Activated CD4-positive, alpha-beta T cell treated with anti-CD3 and anti-CD28 coated beads, Interleukin-2, amount 50 U/mL, for 16 hours (primary cell): Measurements from ENCODE around the gene SGK1.
"Not testable (repeated sequence)": the region's sequence is repeated elsewhere in the genome, so short reads cannot be mapped to it uniquely, and the experiment has no call there.

Experiments used
- DNase-seq: peaks from one replicate; pipeline ENCODE4 v3.0.0-alpha.2; 2020

SGK1 gene

DNA sequence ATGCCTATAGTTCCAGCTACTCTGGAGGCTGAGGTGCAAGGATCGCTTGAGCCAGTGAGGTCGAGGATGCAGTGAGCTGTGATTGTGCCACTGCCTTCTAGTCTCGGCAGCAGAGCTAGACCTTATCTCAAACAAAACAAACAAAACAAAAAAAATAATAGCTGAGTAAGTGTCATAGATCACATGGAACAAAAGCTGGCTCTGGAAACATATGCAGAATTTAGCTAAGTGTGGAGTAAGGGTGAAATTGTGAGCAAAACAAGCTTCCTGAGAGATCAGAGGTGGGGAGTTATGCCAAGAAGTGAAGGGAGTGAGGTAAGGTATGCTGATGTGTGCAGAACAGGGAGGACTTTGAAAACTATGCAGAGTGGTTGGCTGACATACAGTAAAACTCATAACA lies 18.7 kb downstream of the SGK1 start:
- no peak for DNase-seq

DNA sequence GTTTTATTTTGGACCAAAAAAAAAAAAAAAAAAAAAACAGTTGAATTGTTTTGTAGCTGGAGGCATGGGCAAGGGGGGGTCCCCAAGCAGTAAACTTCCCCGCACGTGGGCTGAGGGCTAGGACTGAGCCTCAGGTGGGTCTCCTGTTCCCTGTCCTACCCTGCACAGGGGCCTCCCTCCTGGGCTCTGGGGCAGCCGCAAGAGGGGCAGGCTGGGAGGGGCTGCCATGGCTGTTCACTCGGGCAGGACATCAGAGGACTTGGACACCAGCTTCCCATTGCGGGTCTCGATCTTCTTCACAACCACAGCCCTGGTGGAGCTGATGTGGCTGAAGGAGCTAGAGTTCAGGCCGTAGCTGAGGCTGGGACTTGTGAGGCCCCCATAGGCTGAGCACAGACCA lies 21.1 kb downstream of the SGK1 start:
- no peak for DNase-seq

DNA sequence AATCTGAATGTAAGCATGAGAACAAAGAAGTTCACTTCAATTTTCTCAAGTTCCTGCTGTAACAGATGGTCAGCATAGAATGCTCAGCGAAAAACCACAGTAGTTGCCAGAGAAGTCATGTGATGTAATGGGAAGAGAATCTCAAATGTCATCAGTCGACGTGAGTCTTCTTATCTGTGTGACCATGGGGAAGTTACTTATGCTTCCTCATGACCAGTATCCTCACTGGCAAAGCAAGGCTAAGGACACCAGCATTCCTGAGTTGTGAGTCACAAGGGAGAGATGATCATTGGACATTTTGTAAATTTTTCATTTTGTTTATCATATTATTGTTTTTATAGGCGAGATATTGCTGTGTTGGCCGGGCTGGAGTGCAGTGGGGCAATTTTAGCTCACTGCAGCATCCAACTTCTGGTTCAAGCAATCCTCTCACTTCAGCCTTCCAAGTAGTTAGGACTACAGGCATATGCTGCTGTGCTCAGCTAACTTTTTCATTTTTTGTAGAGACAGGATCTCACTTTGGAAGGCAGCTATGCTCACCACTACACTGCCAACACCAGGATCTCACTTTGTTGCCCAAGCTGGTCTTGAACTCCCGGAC lies 21.9 kb downstream of the SGK1 start:
- DNase-seq: no peak

DNA sequence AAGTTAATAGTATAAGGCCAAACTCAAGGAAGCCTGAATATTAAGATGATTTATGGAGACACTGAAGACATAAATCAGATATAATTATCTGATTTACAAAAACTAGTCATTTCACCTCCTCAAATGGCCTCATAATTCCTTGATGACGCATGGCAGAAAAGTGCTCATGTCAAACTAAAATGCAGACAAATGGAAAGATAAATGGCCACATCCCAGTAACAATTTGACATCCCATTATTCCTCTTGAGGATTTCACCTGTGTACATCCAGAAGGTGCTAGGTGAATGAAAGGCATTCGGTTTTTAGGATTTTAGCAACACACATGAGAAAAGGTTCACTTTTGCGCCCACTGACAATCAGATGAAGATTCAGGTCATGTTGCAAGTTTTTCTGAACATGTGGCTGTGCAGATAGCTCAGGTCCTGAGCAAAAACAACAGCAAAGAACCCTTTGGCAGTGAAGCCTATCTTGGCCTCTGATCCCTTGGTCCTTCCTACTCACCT lies 24.2 kb downstream of the SGK1 start:
- DNase-seq: no peak

DNA sequence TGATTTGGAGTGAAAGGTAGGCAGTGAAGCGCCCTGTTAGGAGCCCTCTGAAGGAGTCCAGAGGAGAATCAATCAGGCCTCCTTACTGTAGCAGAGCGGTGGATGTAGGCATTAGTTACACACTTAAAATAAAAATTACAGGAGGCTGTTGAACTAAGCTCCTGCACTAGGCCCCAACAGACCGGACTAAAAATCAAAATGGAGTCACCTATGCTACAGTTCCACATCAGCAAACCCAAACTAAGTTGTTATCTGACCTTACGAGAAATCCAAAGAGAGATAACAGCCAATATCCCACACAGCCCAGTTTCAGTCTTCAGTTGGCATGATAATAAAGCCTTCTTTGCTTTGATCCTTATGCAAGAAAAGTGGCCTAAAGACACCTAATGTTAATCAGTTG lies 26.8 kb downstream of the SGK1 start:
- no peak for DNase-seq

DNA sequence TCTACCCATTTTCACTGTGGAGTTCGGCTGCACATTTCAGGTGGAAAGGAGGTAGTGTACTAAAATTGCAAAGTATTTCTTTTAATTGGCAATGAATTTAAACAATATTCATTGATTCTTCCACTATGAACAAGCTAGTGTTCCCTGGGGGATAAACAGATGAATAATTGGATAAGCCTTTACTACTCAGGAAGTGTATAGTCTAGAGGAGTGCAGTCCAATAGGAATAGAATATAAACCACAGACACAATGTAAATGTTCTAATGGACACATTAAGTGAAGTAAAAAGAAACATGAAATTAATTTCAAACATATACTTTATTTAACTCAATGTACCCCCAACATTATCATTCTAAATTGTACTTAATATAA lies 28.7 kb downstream of the SGK1 start:
- no peak for DNase-seq

DNA sequence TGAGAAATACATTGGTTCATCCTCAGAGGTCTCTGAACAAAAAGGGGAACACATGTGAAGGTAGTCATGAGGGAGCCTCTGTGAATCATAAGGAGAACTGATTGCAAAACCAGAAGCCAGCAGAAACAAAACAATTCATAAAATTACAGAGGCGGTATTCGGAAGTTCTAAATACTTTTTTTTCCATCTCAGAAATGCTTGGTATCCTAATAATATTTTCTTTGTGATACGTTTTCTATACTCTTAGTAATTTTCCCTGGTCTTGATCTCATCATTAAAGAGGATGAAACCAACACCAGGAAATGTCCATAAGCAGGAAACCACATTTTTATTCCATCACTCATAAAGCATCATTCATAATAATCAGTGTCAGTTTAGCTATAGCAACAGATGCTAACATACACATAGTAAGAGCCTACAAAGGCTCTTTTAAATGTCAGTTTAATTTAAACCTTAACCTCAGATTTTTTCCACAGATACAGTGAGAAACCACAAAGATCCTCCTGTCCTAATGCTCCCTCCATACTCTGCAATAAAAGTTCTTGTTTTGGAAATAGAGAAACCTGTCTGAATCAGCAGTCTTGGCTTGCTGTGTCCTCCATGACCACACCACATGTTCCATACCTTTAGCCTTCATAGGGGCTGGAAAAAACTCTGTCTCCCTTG lies 29.2 kb downstream of the SGK1 start:
- peak; percentile 83 for DNase-seq

DNA sequence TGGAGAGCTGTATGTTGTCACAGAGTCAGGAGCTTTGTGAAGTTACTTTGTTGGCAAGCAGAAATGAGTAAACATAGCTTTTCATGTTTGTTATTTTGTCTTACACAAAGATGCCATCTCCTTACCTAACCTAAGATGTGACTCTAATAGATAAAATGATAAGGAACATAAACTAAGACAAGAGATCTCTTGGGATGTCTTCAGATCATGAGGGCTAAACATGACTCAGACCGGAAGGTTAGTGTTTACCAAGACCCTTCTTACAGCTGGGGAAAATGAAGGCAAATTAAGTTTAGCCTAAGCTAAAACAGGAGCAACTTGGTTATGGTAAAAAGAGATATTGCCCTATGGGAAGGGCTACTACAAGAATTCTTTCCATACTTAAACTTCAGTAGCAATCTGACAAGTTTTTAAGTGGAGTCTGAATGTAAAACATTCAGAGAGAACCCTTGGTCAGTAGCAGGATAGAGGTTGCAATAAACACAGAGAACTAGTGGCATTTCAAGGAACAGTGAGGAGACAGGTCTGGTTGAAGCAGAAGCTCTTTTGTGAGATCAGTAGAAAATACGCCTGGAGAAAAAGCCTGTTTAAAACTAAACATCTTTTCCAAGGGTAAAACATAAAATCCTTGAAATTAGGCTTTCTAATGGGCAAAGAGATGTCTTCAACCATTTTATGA lies 29.9 kb downstream of the SGK1 start:
- DNase-seq: peak; percentile 58

DNA sequence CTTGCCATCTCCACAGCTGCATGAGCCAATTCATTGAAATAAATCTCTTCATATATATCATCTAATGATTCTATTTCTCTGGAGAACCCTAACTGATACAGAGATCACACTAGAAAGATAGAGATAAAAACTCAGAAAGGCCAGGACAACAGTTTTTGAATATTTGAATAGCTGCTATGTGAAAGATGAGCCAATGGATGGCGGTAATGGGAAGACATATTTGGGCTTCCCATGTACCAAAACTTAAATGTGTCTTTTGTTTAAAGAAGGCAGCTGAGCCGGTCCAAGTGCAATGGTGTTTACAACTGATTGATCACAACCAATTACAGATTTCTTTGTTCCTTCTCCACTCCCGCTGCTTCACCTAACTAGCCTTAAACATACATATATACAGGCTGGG lies 35.1 kb downstream of the SGK1 start:
- no peak for DNase-seq

DNA sequence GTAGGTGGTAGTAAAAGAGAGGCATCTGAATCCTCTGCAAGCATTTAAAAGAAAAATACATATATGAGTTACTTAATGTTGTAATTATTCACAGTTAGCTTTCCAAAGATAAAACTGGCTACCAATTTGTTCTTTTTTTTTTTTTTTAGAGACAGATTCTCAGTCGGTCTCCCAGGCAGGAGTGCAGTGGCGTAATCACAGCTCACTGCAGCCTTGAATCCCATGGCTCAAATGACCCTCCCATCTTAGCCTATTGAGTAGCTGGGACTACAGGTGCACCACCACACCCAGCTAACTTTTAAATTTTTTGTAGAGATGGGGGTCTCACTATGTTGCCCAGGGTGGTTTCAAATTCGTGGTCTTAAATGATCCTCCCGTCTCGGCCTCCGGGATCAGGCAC lies 36.5 kb downstream of the SGK1 start:
- no peak for DNase-seq

DNA sequence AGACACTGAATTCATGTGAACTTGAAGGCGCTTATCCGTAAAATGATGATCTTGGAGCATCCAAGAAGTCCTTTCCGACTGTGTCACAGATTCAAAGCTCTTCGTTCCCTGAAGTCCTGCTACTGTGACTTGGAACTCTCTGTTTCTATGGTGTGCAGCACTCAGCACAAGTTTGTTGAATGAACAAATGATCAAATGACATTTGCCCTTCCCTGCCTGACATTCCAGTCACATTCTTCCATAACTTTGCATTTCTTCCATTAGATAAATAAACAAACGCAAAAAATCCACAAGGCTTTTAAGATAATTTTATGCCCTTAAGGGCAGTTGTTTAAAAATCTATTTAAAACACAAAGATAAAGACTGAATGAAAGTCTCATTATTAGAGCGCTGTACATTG lies 39.9 kb downstream of the SGK1 start:
- no peak for DNase-seq

DNA sequence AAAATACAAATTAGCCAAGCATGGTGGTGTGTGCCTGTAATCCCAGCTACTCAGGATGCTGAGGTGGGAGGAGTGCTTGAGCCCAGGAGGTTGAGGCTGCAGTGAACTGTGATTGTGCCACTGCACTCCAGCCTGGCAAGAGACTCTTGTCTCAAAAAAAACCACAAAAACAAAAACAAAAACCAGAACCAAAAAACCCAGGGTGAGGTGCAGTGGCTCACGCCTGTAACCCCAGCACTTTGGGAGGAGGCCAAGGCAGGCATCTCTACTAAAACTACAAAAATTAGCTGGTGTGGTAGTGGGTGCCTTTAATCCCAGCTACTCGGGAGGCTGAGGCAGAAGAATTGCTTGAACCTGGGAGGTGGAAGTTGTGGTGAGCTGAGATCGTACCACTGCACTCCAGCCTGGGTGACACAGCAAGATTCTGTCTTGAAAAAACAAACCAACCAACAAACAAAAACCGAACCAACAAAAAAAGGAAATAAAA lies 41.0 kb downstream of the SGK1 start:
- peak; percentile 41 for DNase-seq

DNA sequence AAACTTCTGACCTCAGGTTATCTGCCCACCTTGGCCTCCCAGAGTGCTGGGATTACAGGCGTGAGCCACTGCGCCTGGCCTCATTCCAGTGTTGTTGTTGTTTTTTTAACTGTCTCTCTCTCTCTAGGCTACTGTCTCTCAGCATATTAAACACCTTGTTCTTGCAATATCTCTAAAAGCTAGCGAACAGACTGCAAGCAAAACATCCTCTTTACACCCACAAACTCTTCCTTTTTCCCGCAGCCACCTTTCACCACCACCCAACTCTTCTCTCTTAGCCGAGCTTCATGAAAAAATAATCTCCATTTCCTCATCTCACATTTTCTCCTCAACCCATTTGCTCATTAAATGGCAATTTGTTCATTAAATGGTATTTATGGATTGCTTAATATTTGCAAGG lies 45.5 kb downstream of the SGK1 start:
- DNase-seq: no peak

DNA sequence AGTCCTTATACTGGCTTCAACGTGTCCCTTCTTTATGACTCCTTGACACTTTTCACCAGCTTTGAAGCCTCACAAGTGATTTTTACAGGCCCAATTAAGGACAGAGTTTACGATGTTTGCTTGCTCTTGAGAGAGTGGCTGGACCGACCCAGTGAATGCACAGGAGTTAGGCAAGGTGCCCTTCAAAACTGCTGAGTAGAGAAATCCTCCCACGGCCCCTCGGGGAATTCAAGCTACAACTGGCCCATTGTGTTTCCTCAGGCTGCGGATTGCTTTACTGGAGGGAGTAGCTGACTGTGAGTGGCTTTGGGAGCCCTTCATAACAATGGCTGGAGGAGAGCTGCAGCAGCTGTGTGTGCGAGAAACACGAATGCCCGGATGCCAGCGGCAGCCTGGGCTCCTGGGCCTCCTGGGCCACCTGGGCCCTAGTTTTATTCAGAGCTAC lies 50.0 kb downstream of the SGK1 start:
- DNase-seq: no peak

DNA sequence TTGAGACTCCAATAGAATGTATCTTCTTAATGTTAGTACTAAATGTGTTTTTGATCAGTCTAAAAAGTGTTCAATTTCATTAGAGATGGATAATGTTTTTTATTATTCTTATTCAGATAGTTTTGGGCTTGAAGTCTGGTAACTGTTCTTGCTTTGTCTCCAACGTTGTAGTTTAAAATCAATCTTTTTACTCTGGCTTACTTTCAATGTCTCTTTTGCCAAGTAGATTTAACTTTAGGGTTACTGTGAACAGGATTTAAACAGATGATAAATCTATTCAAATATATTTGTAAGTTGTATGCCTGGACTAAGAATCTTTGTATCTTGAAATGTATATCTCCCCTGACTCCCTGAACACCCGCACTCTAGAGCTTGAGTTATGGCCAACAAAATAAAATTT lies 51.1 kb downstream of the SGK1 start:
- DNase-seq: no peak

DNA sequence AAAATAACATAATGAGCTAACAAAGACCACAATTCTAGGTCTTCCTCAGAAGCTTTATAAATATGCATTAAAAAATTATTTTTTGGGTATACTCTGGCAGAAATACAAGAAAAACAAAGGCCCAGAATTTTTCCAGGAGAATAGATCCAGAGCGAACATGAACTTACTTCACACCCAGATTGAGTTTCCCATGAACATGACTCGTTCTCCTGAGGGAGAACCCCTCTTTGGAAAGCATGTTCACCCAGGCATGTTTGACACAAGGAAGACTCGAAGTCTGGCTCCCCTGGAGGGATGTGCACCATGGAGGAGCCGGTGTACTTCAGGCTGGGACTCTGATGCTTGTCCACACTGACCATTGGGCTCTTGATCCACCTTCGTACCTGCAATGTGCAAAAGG lies 56.1 kb downstream of the SGK1 start:
- DNase-seq: no peak

DNA sequence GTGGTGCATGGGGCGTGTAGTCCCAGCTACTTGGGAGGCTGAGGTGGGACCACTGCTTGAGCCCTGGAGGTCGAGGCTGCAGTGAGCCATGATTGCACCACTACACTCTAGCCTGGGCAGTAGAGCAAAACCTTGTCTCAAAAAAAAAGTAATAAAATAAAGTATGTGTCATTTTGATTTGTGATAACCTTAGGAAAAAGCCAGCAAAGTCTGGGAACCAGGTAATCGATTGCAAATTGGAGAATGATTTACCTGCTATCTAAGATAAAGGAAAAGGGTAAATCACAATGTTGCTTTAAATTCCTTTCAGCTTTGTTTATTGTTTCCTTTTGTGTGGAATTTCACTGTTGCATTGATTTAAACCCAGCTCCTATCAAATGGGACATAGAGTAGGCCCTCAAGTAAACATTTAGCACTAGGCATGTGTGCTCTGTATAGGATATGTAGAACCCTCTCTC lies 59.0 kb downstream of the SGK1 start:
- DNase-seq: no peak

DNA sequence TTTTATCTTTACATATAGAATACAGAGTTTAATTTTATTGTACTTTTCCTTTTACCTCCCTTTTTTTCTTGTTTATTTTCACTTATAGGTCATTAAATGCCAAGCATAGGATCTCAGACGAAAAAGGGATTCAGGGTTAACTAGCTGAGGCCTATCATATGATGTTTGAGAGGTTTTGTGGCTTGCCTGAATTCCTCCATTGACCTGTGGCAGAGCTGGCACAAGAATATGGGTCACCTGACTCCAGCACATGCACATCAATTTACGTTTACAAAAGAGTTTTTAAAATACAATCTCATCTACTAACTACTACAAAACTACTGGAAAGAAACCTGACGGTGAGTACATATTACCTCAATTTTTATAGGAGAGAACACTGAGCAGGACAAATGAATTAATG lies 60.4 kb downstream of the SGK1 start:
- DNase-seq: no peak

DNA sequence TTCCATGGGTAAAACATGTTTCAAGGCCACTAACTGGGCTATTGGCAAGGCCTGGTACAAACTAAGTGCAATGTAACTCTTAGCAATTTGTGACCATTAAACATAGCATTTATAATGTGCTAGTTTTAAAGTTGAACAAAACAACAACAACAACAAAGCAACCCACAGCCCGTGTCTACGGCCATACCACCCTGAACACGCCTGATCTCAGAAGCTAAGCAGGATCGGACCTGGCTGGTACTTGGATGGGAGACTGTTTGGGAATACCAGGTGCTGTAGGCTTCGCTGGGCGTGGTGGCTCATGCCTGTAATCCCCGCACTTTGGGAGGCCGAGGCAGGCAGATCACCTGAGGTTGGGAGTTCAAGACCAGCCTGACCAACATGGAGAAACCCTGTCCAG lies 61.0 kb downstream of the SGK1 start:
- no peak for DNase-seq

DNA sequence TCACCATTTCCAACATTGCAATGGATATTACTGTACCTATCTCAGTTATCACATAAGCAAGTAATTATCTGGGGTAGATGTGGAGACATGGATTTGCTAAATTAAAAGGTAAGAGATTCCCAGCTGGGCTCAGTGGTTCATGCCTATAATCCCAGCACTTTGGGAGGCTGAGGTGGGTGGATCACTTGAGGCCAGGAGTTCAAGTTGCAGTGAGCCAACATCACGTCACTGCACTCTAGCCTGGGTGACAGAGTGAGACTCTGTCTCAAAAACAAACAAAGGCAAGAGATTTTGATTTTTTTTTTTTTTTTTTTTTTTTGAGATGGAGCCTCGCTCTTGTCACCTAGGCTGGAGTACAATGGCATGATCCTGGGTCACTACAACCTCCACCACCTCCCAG lies 62.6 kb downstream of the SGK1 start:
- not testable (repeated sequence) for DNase-seq

DNA sequence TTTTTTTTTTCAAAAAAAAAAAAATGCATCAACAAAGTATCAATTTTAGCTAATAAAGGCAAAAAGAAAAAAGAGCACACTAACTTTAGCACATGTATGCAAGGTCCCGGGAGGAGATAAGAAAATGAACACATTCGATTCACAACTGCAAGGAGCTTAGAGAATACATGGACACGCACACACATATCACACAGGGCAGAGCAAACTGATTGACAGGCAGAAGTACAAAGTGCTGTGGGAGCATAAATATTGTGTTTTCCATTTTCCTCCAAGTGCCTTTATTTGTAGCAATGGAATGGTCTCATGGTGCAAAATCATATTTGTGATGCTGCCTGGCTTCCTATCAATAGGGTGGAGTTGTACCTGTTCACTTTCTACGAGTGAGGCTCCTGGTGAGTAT lies 63.8 kb downstream of the SGK1 start:
- no peak for DNase-seq

DNA sequence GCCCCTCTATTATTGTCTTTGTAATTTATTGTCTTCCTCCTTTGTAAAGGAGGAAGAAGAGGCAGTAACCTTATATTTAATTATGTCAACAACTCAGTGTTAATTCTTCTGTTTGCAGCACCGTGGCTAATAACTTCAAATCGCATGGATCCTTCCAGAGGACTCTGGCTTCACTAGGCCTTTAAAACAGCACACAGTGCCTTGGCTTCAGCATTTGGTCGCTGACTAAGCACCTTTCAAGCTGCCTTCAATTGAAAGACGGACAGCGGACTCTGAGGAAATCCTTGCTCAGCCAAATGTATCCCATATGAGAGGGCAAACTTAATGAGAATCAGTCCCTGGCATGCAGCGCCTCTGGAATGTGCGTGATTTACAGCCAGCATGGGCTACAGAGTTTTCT lies 64.2 kb downstream of the SGK1 start:
- no peak for DNase-seq

DNA sequence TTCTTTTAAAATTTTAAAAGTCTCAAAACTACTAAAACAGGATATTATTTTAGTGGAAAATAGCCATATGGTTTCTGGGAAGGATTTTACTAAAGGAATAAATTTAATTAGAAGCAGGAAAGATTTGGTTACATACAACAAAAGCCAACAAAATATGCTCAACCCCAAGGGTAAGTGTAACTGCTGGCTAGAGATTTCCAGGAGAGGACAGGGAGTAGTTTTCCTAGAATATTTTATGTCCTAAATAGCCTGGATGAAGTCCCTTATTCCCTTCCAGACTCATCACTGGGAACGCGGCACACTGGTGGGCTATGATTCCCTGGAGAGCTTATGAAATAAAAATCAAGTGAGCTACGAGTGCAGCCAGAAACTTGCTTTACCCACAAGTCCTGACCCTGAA lies 66.6 kb downstream of the SGK1 start:
- no peak for DNase-seq

DNA sequence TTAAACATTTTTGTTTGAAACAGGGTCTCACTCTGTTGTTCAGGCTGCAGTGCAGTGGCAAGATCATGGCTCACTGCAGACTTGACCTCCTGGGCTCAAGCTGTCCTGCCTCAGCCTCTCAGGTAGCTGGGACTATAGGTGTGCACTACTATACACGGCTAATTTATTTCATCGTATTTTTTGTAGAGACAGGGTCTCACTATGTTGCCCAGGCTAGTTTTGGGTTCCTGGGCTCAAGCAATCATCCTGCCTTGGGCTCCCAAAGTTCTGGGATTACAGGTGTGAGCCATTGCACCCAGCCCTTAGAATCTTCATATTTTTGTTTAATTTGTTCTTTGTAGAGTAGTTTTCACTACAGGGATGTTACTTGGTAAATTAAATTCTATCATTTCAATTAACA lies 67.1 kb downstream of the SGK1 start:
- no peak for DNase-seq
